NCI-H1092 (cell line): ENCODE results near the gene ENKD1.

ENCODE experiments used
- DNase-seq: peaks from one replicate; lab custom pipeline; 2025; lab: John Stamatoyannopoulos, UW

Gene ENKD1

GRCh38 chr16:67678354-67679023 is 11.9 kb upstream of the ENKD1 start:
- no peak for DNase-seq

- no peak for DNase-seq
These were observed 11.2 kb upstream of the ENKD1 start for GRCh38 chr16:67677712-67678111.

GRCh38 chr16:67676939-67677338 is 10.4 kb upstream of the ENKD1 start:
- no peak for DNase-seq

- no peak for DNase-seq
These were observed 10.0 kb upstream of the ENKD1 start for GRCh38 chr16:67676516-67676915.

GRCh38 chr16:67675999-67676398 is 9.4 kb upstream of the ENKD1 start:
- no peak for DNase-seq

- no peak for DNase-seq
These were observed 9.0 kb upstream of the ENKD1 start for GRCh38 chr16:67675579-67675935.

- DNase-seq: no peak
These were observed 8.5 kb upstream of the ENKD1 start for GRCh38 chr16:67674851-67675578.

- DNase-seq: peak; percentile 42
These were observed 7.4 kb upstream of the ENKD1 start for GRCh38 chr16:67673712-67674580.

GRCh38 chr16:67672739-67673662 is 6.5 kb upstream of the ENKD1 start:
- peak; percentile 46 for DNase-seq

GRCh38 chr16:67672306-67672705 is 5.8 kb upstream of the ENKD1 start:
- DNase-seq: no peak

GRCh38 chr16:67669499-67670101 is 3.0 kb upstream of the ENKD1 start:
- no peak for DNase-seq

GRCh38 chr16:67668495-67669157 is 2.1 kb upstream of the ENKD1 start:
- DNase-seq: no peak

- peak; percentile 91 for DNase-seq
These were observed 1.4 kb upstream of the ENKD1 start for GRCh38 chr16:67667817-67668494.

GRCh38 chr16:67667453-67667816 is 885 bp upstream of the ENKD1 start:
- DNase-seq: no peak

- peak; percentile 31 for DNase-seq
These were observed 458 bp downstream of the ENKD1 start for GRCh38 chr16:67666032-67666551.

- no peak for DNase-seq
These were observed 952 bp downstream of the ENKD1 start for GRCh38 chr16:67665598-67665997.

- DNase-seq: no peak
These were observed 1.7 kb downstream of the ENKD1 start for GRCh38 chr16:67664871-67665270.

GRCh38 chr16:67664258-67664657 is 2.3 kb downstream of the ENKD1 start:
- DNase-seq: no peak

- DNase-seq: no peak
These were observed 2.7 kb downstream of the ENKD1 start for GRCh38 chr16:67663877-67664222.
